Mucosa of stomach (tissue), 1 donor: ENCODE results near the gene ADAMTS3.
"Not testable (repeated sequence)": the region's sequence is repeated elsewhere in the genome, so short reads cannot be mapped to it uniquely, and the experiment has no call there.

Experiments used
- H3K27me3 ChIP-seq: one replicate; pipeline ENCODE4 v1.7.0; 2013; ENCODE audit warnings: mild to moderate bottlenecking, low read length; ENCODE audit not compliant: control insufficient read depth, insufficient read depth
- H3K36me3 ChIP-seq: one replicate; pipeline ENCODE4 v1.7.0; 2013; ENCODE audit warnings: low read length; ENCODE audit not compliant: control insufficient read depth, insufficient read depth
- H3K4me1 ChIP-seq: one replicate; pipeline ENCODE4 v1.7.0; 2013; ENCODE audit warnings: mild to moderate bottlenecking, low read length; ENCODE audit not compliant: control insufficient read depth, insufficient read depth
- H3K4me3 ChIP-seq: one replicate; pipeline ENCODE4 v1.7.0; 2013; ENCODE audit warnings: low read length
- H3K9ac ChIP-seq: one replicate; pipeline ENCODE4 v1.7.0; 2013; ENCODE audit warnings: mild to moderate bottlenecking, low read length, moderate library complexity
- H3K9me3 ChIP-seq: one replicate; pipeline ENCODE4 v1.7.0; 2013; ENCODE audit warnings: mild to moderate bottlenecking, low read length, moderate library complexity; ENCODE audit not compliant: control insufficient read depth
- donor health status: Pancreatic carcinoma.

Gene ADAMTS3

DNA sequence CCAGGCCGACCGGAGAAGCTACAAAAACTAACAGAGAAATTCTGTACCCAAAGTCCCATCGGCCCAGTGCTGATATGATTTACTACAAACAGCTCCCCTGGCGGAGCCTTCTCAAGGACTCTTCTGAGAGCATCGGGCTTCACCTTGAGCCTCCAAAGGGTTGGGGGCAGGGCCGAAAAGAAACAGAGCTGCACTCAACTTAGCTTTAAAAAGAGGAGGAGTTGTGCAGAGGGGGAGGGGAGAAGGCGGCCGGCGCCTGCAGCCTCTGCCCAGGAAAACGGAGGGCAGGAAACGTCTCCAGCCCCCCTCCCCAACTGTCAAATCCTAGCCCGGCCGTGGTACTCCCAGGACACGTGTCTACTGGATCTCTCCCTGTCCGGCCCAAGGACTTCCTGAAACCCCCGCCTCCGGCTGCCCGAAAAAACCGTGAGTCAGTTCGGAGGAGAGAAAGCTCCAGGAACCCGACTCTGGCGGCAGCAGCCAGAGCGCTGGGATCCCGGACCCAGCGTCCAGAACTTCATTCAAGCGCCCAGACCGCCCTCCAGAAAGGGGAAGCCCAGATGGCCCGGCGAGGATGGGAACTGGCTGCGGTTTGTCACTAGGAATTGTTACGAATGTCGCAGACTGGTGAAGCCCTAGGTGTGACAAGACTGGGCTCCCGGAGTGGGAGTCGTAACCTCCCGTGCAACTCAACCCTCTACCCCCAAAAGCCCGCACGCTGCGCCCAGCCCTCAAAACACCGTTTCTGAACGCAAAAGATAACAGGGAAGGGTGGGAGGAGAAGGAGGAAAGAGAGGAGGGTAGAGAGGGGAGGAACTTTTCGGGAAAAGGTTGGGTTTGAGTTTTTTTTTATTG, 973 bp downstream of the ADAMTS3 start:
- peaks cover 29% of the 10 kb centered on the region for H3K27me3 ChIP-seq
- H3K4me3 ChIP-seq: no peak overlapping the region
- no peaks in the 10 kb centered on the region for H3K9me3 ChIP-seq
- H3K4me1 ChIP-seq: no peaks in the 10 kb centered on the region
- no peak overlapping the region for H3K9ac ChIP-seq
- H3K36me3 ChIP-seq: no peaks in the 10 kb centered on the region

DNA sequence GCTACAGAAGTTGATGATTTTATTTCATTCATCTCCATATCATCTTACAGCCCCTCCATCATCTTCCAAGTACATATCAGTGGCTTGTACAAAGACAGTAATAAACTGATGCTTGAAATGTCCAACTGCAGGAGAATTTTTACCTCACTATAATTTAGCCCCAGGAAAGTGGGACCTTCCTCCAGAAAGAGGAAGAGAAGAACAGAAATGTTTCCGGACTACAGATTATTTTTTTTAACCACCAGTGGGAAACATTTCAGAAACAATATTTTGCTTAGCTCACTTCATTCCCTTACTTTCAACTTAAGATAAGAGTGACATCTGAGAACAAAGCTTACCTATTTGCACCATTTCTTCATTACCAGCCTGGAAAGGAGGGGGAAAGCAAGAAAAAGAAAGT, 2.0 kb downstream of the ADAMTS3 start:
- no peaks in the 10 kb centered on the region for H3K9me3 ChIP-seq
- no peaks in the 10 kb centered on the region for H3K4me1 ChIP-seq
- no peaks in the 10 kb centered on the region for H3K36me3 ChIP-seq
- H3K9ac ChIP-seq: no peak overlapping the region
- no peak overlapping the region for H3K4me3 ChIP-seq
- H3K27me3 ChIP-seq: peaks cover 29% of the 10 kb centered on the region

DNA sequence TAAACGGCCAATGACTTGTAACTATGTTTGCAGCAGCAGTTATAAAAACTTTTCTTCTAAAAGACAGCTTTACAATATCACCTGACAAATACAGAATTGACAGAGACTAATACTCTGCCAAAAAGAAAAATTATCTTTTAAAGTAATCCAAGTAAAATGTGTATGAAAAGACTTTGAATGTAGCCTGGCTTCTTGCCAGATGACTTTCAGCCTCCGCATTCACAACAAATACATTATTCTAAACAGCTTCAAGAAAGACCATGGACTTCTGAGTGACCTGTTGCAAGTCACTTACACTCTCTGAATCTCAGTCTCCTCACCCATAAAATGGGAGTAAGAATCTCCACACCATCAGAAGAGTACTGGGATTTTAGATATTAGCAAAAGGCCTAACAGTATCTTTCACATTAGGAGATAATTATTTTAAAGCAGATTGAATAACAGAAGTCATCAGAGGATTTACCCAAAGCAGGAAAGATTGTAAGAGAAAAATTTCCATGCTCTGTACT, 2.5 kb downstream of the ADAMTS3 start:
- H3K36me3 ChIP-seq: no peaks in the 10 kb centered on the region
- H3K4me1 ChIP-seq: no peaks in the 10 kb centered on the region
- H3K9me3 ChIP-seq: no peaks in the 10 kb centered on the region
- no peak overlapping the region for H3K4me3 ChIP-seq
- peaks cover 29% of the 10 kb centered on the region for H3K27me3 ChIP-seq
- no peak overlapping the region for H3K9ac ChIP-seq

DNA sequence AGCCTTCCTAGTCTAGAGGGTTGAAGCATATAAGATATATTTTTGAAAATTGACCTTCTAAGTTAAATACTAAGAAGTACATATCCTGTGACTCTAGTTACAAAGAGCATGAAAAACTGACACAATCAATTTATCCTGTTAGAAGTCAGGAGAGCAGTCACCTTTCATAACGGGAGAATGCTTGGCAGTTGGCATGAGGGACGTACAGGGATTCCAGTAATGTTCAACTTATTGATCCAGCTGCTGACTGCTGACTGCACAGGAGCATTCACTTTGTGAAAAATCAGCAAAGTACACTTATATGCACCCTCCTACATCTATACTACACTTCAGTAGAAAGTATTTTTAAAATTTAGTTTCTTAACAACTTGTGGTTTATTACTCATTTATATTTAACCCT, 4.2 kb downstream of the ADAMTS3 start:
- no peaks in the 10 kb centered on the region for H3K4me1 ChIP-seq
- peaks cover 25% of the 10 kb centered on the region for H3K27me3 ChIP-seq
- no peaks in the 10 kb centered on the region for H3K9me3 ChIP-seq
- no peak overlapping the region for H3K9ac ChIP-seq
- no peaks in the 10 kb centered on the region for H3K36me3 ChIP-seq
- H3K4me3 ChIP-seq: no peak overlapping the region

DNA sequence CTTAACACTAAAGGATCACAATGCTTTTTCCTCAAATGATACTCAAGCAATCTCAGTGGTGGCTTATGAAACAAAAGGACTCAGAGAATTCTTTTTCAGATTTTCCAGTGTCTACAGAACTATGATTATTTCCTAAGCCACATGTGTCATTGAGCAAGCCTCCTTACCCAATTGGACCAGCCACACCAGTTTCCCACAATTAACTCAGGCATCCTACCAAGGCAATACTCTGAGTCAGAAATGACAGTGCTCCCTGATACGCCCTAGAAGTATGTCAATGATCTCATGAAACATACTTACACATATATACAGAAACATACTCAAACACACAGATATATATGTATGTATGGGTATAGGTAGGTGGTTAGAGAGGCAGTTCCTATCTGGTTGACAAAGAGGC, 4.8 kb downstream of the ADAMTS3 start:
- no peak overlapping the region for H3K9ac ChIP-seq
- no peaks in the 10 kb centered on the region for H3K9me3 ChIP-seq
- no peak overlapping the region for H3K4me3 ChIP-seq
- no peaks in the 10 kb centered on the region for H3K36me3 ChIP-seq
- peaks cover 19% of the 10 kb centered on the region for H3K27me3 ChIP-seq
- no peaks in the 10 kb centered on the region for H3K4me1 ChIP-seq

DNA sequence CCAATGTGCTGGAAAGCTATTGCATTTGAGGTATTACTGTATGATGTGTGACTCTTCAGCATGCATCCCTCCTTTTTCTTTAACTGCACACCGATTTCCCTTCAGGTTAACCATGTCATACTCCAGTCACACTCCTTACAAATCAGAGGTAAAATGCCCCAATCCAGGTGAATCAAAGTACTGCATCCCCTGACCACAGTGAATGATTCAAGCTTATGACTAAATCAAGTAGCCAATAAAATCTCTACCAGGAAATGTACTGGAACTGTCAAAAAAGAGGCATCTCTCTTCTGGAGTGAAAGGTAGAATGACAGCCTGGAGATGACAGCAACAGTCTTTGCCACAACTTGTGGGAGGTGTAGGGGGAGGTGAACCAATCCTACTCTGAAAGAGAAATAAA, 10.4 kb downstream of the ADAMTS3 start:
- Histone ChIP-seq H3K27me3 (no peaks in the 10 kb centered on the region), H3K9me3 (no peaks in the 10 kb centered on the region), H3K9ac (no peak overlapping the region), H3K4me1 (no peaks in the 10 kb centered on the region), H3K36me3 (no peaks in the 10 kb centered on the region), H3K4me3 (no peak overlapping the region)

DNA sequence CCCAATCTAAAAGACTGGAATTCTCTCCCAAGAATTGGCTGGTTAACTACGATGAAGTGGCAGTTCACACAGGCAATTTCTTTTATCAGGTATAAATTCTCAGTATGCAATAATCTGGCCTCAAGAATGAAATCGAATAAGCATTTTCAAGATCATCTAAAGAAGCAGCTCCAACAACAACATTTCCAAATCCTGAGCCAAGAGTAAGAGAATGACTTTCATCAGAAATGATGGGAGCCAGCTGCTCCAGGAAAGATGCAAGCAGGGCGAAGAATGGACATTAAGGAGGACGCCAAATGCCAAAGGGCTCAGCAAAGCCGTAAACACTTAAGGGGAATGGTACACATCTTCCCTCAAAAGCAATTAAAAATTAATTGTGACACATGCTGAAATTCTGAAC, 12.0 kb downstream of the ADAMTS3 start:
- no peaks in the 10 kb centered on the region for H3K36me3 ChIP-seq
- H3K4me3 ChIP-seq: no peak overlapping the region
- H3K27me3 ChIP-seq: no peaks in the 10 kb centered on the region
- H3K4me1 ChIP-seq: no peaks in the 10 kb centered on the region
- no peak overlapping the region for H3K9ac ChIP-seq
- H3K9me3 ChIP-seq: no peaks in the 10 kb centered on the region

DNA sequence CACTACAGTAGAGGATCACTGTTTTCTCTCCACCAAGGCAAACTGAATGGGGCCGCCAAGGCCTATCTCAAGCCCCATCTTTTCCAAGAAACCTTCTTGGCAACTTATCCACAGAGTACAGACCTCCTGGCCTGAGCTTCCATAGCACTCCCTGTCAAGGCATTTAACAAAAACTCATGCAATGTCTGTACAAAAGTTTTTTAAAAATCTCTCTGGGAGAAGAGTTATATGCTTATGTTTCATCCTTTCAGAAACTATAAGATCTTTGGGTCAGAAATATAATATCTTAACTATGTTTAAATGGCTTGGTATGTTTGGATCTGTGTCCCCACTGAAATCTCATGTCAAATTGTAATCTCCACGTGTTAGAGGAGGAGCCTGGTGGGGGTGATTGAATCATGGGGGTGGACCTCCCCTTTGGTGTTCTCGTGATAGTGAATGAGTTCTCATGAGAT, 13.6 kb downstream of the ADAMTS3 start:
- Histone ChIP-seq H3K4me1 (no peaks in the 10 kb centered on the region), H3K9me3 (no peaks in the 10 kb centered on the region), H3K4me3 (no peak overlapping the region), H3K36me3 (no peaks in the 10 kb centered on the region), H3K9ac (no peak overlapping the region), H3K27me3 (no peaks in the 10 kb centered on the region)

DNA sequence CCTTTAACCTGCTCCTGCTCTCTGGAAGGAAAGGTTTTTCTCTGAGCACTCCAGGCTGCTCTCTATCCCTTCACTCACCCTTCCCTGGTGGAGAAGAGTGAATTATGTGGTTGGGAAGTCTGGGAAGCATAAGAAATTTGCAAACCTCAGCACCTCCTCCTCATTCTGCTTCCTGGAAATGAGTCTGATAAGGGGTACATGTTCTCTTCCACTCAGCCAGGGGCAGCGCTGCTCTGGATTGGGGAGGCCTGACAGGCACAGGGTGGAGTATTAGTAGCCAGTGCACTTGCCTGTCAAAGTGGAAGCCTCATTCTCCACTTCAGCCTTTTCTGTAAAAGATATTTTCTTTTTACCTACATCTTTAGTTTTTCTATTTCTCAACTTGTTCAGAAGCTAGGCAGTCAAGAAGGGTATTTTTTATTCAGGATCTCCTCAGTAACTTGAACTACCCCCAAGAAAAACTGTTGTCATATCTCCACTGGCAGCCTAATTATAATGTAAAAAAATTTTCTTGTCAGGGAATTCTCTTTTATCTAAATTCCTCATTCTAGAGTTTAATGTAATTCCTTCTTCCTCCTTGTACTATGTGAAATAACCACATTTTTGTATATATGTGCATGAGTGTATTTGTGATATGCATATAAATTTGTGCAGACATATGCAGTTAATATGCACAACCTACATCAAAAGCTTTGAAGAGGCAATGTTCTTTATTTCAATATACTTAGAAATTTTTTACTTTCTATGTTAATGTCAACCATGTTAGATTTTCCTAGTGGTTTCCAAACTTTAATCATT, 15.3 kb downstream of the ADAMTS3 start:
- Histone ChIP-seq H3K4me1 (no peaks in the 10 kb centered on the region), H3K27me3 (no peaks in the 10 kb centered on the region), H3K36me3 (no peaks in the 10 kb centered on the region), H3K4me3 (no peak overlapping the region), H3K9ac (no peak overlapping the region), H3K9me3 (no peaks in the 10 kb centered on the region)

DNA sequence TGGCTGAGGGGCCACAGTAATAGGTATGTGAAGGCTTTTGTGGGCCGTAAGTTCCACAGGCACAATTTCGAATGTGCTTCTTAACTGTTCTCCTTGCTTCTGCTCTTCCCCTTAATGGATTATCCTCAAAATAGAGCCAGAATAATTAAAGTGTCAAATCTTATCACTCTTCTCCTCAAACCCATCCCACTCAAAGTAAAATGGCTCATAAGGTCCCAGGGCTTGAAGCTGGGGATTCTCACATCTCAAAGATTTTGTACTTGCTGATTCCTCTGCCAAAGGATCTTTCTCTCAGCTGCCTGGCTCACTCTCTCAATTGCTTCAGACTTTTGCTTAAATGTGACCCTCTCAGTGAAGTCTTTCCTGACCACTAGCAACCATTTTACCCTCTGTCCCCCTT, 16.6 kb downstream of the ADAMTS3 start:
- Histone ChIP-seq H3K9ac (no peak overlapping the region), H3K36me3 (no peaks in the 10 kb centered on the region), H3K9me3 (no peaks in the 10 kb centered on the region), H3K27me3 (no peaks in the 10 kb centered on the region), H3K4me3 (no peak overlapping the region), H3K4me1 (no peaks in the 10 kb centered on the region)

DNA sequence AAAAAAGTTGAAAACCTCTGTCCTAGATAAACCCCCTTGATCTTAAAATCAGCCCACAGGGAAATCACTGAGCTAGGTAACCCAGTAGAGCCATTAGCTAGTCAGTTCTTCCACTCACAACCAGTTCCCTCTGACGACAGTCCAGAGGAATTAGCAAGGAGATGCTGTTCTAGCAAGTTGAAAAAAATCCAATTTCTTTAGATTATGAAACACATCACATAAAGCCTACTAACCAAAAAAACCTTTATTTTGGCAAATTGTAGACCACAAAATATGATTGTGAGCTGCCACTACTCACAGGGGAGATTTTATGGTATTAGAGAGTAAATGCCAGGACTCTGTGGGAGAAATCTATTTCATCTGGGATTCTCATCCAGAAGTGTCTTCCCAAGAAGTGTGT, 22.6 kb downstream of the ADAMTS3 start:
- Histone ChIP-seq H3K4me1 (no peaks in the 10 kb centered on the region), H3K4me3 (no peak overlapping the region), H3K9ac (no peak overlapping the region), H3K27me3 (no peaks in the 10 kb centered on the region), H3K36me3 (no peaks in the 10 kb centered on the region), H3K9me3 (no peaks in the 10 kb centered on the region)

DNA sequence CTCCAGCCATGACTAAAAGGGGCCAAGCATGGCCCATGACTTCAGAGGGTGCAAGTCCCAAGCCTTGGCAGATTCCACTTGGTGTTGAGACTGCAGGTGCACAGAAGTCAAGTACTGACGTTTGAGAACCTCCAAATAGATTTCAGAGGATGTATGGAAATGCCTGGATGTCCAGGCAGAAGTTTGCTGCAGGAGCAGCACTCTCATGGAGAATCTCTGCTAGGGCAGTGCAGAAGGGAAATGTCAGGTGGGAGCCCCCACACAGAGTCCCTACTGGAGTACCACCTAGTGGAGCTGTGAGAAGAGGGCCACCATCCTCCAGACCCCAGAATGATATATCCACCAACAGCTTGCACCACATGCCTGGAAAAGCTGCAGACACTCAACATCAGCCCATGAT, 28.3 kb downstream of the ADAMTS3 start:
- not testable (repeated sequence) for H3K4me1 ChIP-seq, H3K9me3 ChIP-seq, H3K4me3 ChIP-seq, H3K36me3 ChIP-seq, H3K27me3 ChIP-seq, H3K9ac ChIP-seq
